H1 (cell line): ENCODE measurements around the gene NPIPA7. TPM values are rescaled to one million over a fixed set of nuclear protein-coding genes. Genes with fewer than 3 reads are reported as not detected.
A peak's percentile ranks its signal among the peaks of the same experiment; 100 is the strongest.
"Not testable (repeated sequence)": the region's sequence is repeated elsewhere in the genome, so short reads cannot be mapped to it uniquely, and the experiment has no call there.

Source experiments
- CTCF ChIA-PET: fragments of 300-600 bp; sonication (Branson Sonifier 250); formaldehyde crosslinking; loops from one replicate; lab custom pipeline; 2021; ENCODE audit not compliant: partially characterized antibody; lab: Charles Lee
- POLR2A ChIA-PET: fragments of 300-600 bp; sonication (Branson Sonifier 250); formaldehyde crosslinking; loops from one replicate; lab custom pipeline; 2021; ENCODE audit warnings: inconsistent platforms; ENCODE audit not compliant: partially characterized antibody; lab: Charles Lee
- DNase-seq, 2 experiments: peaks; one replicate each; pipeline versions ENCODE4 v3.0.0 to v3.0.0-alpha.2; 2010 to 2022; ENCODE audit warnings: low spot score in 2 of 2, low read depth in 1 of 2, mixed read lengths in 1 of 2
- FAIRE-seq: peaks from 2 replicates; lab custom pipeline; 2011; peaks lifted over from hg19 to GRCh38; lab: Jason Lieb, UNC
- H2AFZ ChIP-seq: 2 replicates; pipeline ENCODE4 v1.8.1; 2012; ENCODE audit warnings: low read length, inconsistent platforms
- H2AK5ac ChIP-seq: 2 replicates; pipeline ENCODE4 v1.6.1; 2013; ENCODE audit warnings: low read depth, low read length
- H2BK120ac ChIP-seq: replicated peaks from 2 replicates; pipeline ENCODE3; 2013; ENCODE audit warnings: low read depth, low read length, inconsistent platforms
- H2BK12ac ChIP-seq: 2 replicates; pipeline ENCODE4 v1.6.1; 2013; ENCODE audit warnings: low read depth, low read length
- H2BK15ac ChIP-seq: 2 replicates; pipeline ENCODE4 v1.6.1; 2013; ENCODE audit warnings: low read length
- H2BK20ac ChIP-seq: 2 replicates; pipeline ENCODE4 v1.6.1; 2013; ENCODE audit warnings: low read length
- H2BK5ac ChIP-seq: 2 replicates; pipeline ENCODE4 v1.6.1; 2013; ENCODE audit warnings: low read depth, low read length
- H3K14ac ChIP-seq: 2 replicates; pipeline ENCODE4 v1.6.1; 2013; ENCODE audit warnings: inconsistent platforms; ENCODE audit not compliant: insufficient read length
- H3K18ac ChIP-seq: 2 replicates; pipeline ENCODE4 v1.6.1; 2013; ENCODE audit warnings: low read length; ENCODE audit errors: extremely low read depth
- H3K23ac ChIP-seq: 2 replicates; pipeline ENCODE4 v1.6.1; 2013; ENCODE audit warnings: inconsistent platforms; ENCODE audit not compliant: insufficient read length
- H3K23me2 ChIP-seq: 2 replicates; pipeline ENCODE4 v1.6.1; 2013; ENCODE audit warnings: low read depth, low read length
- H3K27ac ChIP-seq: 2 replicates; pipeline ENCODE4 v1.6.1; 2011; ENCODE audit warnings: low read depth, low read length, inconsistent platforms
- H3K27me3 ChIP-seq, 4 experiments: replicated peaks in 1 of 4; 1 replicate in 1 of 4; 2 replicates in 3 of 4; pipeline versions ENCODE4 v1.6.1 to v1.8.1; 2011 to 2013; ENCODE audit warnings: low read length in 3 of 4, mild to moderate bottlenecking in 3 of 4, inconsistent platforms in 2 of 4, mixed read lengths in 2 of 4, moderate library complexity in 1 of 4; ENCODE audit not compliant: control insufficient read depth in 3 of 4, insufficient read depth in 3 of 4; ENCODE audit errors: extremely low read depth in 1 of 4
- H3K36me3 ChIP-seq, 4 experiments: 2 replicates each; pipeline versions ENCODE4 v1.6.1 to v1.8.1; 2011 to 2013; ENCODE audit warnings: mild to moderate bottlenecking in 4 of 4, low read length in 3 of 4, moderate library complexity in 2 of 4, control low read depth in 1 of 4, inconsistent platforms in 1 of 4; ENCODE audit not compliant: insufficient read depth in 4 of 4, control insufficient read depth in 2 of 4
- H3K4ac ChIP-seq: replicated peaks from 2 replicates; pipeline ENCODE3; 2013; ENCODE audit warnings: low read length, low read depth, mixed read lengths, inconsistent platforms; ENCODE audit not compliant: insufficient read length
- H3K4me1 ChIP-seq, 4 experiments: replicated peaks in 1 of 4; 1 replicate in 1 of 4; 2 replicates in 3 of 4; pipeline versions ENCODE4 v1.6.1 to v1.8.1; 2011 to 2013; ENCODE audit warnings: low read length in 3 of 4, inconsistent platforms in 2 of 4, mixed read lengths in 1 of 4; ENCODE audit not compliant: insufficient read depth in 4 of 4, control insufficient read depth in 3 of 4
- H3K4me2 ChIP-seq, 2 experiments: 2 replicates each; pipeline versions ENCODE4 v1.6.1 to v1.8.1; 2011 to 2013; ENCODE audit warnings: low read depth in 2 of 2, low read length in 2 of 2, control low read depth in 1 of 2, inconsistent platforms in 1 of 2, mild to moderate bottlenecking in 1 of 2; ENCODE audit not compliant: insufficient read depth in 1 of 2
- H3K4me3 ChIP-seq, 4 experiments: fragments of 200-600, 300-600 bp in 1 of 4; sonication (generic), shearing (Covaris generic), sonication (Bioruptor Twin) in 1 of 4; 2 replicates each; pipeline versions ENCODE4 v1.5.1 to v1.8.1; 2011 to 2016; ENCODE audit warnings: low read length in 4 of 4, low read depth in 3 of 4, control low read depth in 2 of 4, inconsistent platforms in 2 of 4, mild to moderate bottlenecking in 2 of 4, mixed read lengths in 1 of 4, moderate library complexity in 1 of 4; ENCODE audit not compliant: insufficient read depth in 2 of 4; ENCODE audit errors: extremely low read depth in 1 of 4
- H3K56ac ChIP-seq: replicated peaks from 2 replicates; pipeline ENCODE3; 2013; ENCODE audit warnings: low read depth, mild to moderate bottlenecking, mixed read lengths, low read length, inconsistent platforms; ENCODE audit not compliant: insufficient read length
- H3K79me1 ChIP-seq: 2 replicates; pipeline ENCODE4 v1.6.1; 2013; ENCODE audit warnings: low read depth, low read length, control low read depth
- H3K79me2 ChIP-seq, 2 experiments: 2 replicates each; pipeline versions ENCODE4 v1.6.1 to v1.8.1; 2012 to 2013; ENCODE audit warnings: low read length in 2 of 2, mild to moderate bottlenecking in 2 of 2, inconsistent platforms in 1 of 2; ENCODE audit not compliant: insufficient read depth in 2 of 2, control insufficient read depth in 1 of 2
- H3K9ac ChIP-seq, 4 experiments: replicated peaks in 1 of 4; 1 replicate in 1 of 4; 2 replicates in 3 of 4; pipeline versions ENCODE4 v1.6.1 to v1.8.1; 2011 to 2013; ENCODE audit warnings: low read depth in 3 of 4, low read length in 3 of 4, control low read depth in 2 of 4, mild to moderate bottlenecking in 2 of 4, moderate library complexity in 2 of 4, inconsistent platforms in 1 of 4; ENCODE audit errors: extremely low read depth in 1 of 4
- H3K9me3 ChIP-seq, 2 experiments: 2 replicates each; pipeline versions ENCODE4 v1.6.1 to v1.8.1; 2012 to 2013; ENCODE audit warnings: mild to moderate bottlenecking in 2 of 2, moderate library complexity in 2 of 2, control low read depth in 1 of 2, inconsistent platforms in 1 of 2, low read depth in 1 of 2, low read length in 1 of 2, mixed read lengths in 1 of 2; ENCODE audit not compliant: insufficient read depth in 2 of 2
- H4K20me1 ChIP-seq, 2 experiments: replicated peaks in 1 of 2; 2 replicates each; pipeline versions ENCODE3 to v1.8.1; 2011 to 2013; ENCODE audit warnings: inconsistent platforms in 2 of 2, low read length in 2 of 2, mild to moderate bottlenecking in 1 of 2; ENCODE audit not compliant: insufficient read depth in 2 of 2, control insufficient read depth in 1 of 2
- H4K5ac ChIP-seq: 2 replicates; pipeline ENCODE4 v1.6.1; 2013; ENCODE audit warnings: low read length, low read depth, mixed read lengths, inconsistent platforms; ENCODE audit not compliant: insufficient read length
- H4K8ac ChIP-seq: 2 replicates; pipeline ENCODE4 v1.8.0; 2013; ENCODE audit warnings: mild to moderate bottlenecking, moderate library complexity, low read length, inconsistent platforms; ENCODE audit not compliant: insufficient read depth; ENCODE audit errors: extremely low read depth
- H4K91ac ChIP-seq: replicated peaks from 2 replicates; pipeline ENCODE3; 2013; ENCODE audit warnings: low read length, mixed read lengths, inconsistent platforms; ENCODE audit not compliant: insufficient read length
- WGBS, 2 experiments: shearing (Covaris generic) in 1 of 2; methylation state at CpG; one replicate each; pipeline versions ENCODE4 v1.1.6 to v1.1.7; 2013 to 2015; ENCODE audit warnings: low lambda C conversion rate in 2 of 2, mixed read lengths in 2 of 2, inconsistent platforms in 1 of 2, low coverage in 1 of 2, missing lambda C conversion rate in 1 of 2; ENCODE audit not compliant: insufficient replicate concordance in 2 of 2, insufficient coverage in 1 of 2, insufficient read length in 1 of 2; ENCODE audit errors: extremely low coverage in 1 of 2, missing lambda C conversion rate in 1 of 2; 5-methylcytosine and 5-hydroxymethylcytosine counted together
- polyA plus RNA-seq, 7 experiments: library from polyadenylated mRNA; depleted of rRNA in 3 of 7; stranded (reverse) in 5 of 7; unstranded in 2 of 7; fragments of >200 nt in 5 of 7; fragments of 200-250 nt in 2 of 7; gene quantifications; 1 replicate in 5 of 7; 2 replicates in 1 of 7; 4 replicates in 1 of 7; pipeline versions ENCODE4 v1.2.1 to v1.2.3, GENCODE V29; 2011 to 2013; ENCODE audit warnings: missing spikeins in 2 of 7, mixed read lengths in 2 of 7
- total RNA-seq: library from RNA; stranded (reverse); fragmentation: NEBNext Ultra II Directional; extraction: Animal tissue kit (Norgen Biotek cat#: 25700); gene quantifications from 2 replicates; pipeline ENCODE4 v1.2.1, GENCODE V29; 2021

The NPIPA7 gene
- total and polyA plus RNA-seq, 2 of the 8 experiments (the other 6 are each of a cell fraction or from before 2014, with no cell fraction given) = 7.6 to 36.5 TPM

DNA sequence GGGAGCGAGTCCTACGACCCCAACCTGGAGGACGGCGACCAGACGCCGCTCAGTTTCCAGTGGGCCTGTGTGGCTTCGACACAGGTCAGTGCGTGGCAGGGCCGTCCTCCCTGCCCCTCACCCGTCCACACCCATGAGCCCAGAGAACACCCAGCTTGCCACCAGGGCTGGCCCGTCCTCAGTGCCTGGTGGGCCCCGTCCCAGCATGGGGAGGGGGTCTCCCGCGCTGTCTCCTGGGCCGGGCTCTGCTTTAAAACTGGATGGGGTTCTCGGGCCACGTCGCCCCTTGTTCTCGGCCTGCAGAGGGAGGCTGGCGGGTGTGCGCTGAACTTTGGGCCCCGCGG, 11.7 kb upstream of the NPIPA7 start:
- DNase-seq, H3K4me3 ChIP-seq, H3K23ac ChIP-seq, CTCF ChIA-PET, FAIRE-seq, H4K8ac ChIP-seq, H3K4me2 ChIP-seq, H3K18ac ChIP-seq, H3K79me2 ChIP-seq, H2BK12ac ChIP-seq, H3K9me3 ChIP-seq, H2AK5ac ChIP-seq, H2AFZ ChIP-seq, H2BK5ac ChIP-seq, H4K91ac ChIP-seq, H2BK120ac ChIP-seq, H3K56ac ChIP-seq, H3K4ac ChIP-seq, H3K4me1 ChIP-seq, H3K79me1 ChIP-seq, H4K20me1 ChIP-seq, H3K14ac ChIP-seq, H3K27me3 ChIP-seq, POLR2A ChIA-PET, H3K27ac ChIP-seq, H3K9ac ChIP-seq, H4K5ac ChIP-seq, H3K36me3 ChIP-seq, H3K23me2 ChIP-seq, H2BK20ac ChIP-seq, H2BK15ac ChIP-seq: not testable (repeated sequence)
- no CpG with 5 or more reads among the region's 23 CpGs for WGBS, 2 experiments

DNA sequence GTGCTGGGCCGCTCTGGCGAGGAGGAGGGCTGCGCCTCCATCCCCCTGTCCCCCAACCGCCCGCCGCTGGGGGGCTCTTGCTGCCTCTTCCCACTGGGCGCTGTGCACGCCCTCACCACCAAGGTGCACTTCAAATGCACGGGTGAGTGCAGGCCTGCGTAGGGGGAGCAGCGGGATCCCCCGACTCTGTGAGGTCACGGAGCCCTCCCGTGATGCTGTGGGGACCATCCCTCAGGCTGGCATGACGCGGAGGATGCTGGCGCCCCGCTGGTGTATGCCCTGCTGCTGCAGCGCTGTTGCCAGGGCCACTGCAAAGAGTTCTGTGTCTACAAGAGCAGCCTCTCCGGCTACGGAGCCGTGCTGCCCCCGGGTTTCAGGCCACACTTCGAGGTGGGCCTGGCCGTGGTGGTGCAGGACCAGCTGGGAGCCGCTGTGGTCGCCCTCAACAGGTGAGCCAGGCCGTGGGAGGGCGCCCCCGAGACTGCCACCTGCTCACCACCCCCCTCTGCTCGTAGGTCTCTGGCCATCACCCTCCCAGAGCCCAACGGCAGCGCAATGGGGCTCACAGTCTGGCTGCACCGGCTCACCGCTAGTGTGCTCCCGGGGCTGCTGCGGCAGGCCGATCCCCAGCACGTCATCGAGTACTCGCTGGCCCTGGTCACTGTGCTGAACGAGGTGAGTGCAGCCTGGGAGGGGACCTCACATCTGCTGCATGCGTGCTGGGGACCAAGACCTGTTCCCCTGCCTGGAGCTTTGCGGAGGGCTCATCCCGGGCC, 9.7 kb upstream of the NPIPA7 start:
- DNase-seq = peak in 1 of 2 experiments; percentile 48
- H3K36me3 ChIP-seq, H2AFZ ChIP-seq, H3K9ac ChIP-seq, H3K27ac ChIP-seq, H3K23ac ChIP-seq, H3K4me1 ChIP-seq, H3K79me2 ChIP-seq, H3K18ac ChIP-seq, CTCF ChIA-PET, H3K4me3 ChIP-seq, H2AK5ac ChIP-seq, H2BK120ac ChIP-seq, H2BK20ac ChIP-seq, H4K5ac ChIP-seq, H4K91ac ChIP-seq, H2BK15ac ChIP-seq, H4K20me1 ChIP-seq, POLR2A ChIA-PET, FAIRE-seq, H4K8ac ChIP-seq, H3K23me2 ChIP-seq, H3K14ac ChIP-seq, H3K4ac ChIP-seq, H3K27me3 ChIP-seq, H2BK12ac ChIP-seq, H2BK5ac ChIP-seq, H3K79me1 ChIP-seq, H3K4me2 ChIP-seq, H3K9me3 ChIP-seq, H3K56ac ChIP-seq: not testable (repeated sequence)
- WGBS, 2 experiments = 83% methylated on average over 16 of the region's 45 CpGs; no CpG with 5 or more reads in 1 of the 2 experiments
